GM12878 (cell line): ENCODE data around the gene TNFAIP3.

ENCODE experiments used
- CTCF ChIP-seq, 3 experiments: IDR thresholded peaks in 2 of 3; conservative IDR thresholded peaks in 1 of 3; 2 replicates each; pipeline ENCODE4 v1.5.1; 2011; ENCODE audit warnings: low read depth in 3 of 3, low read length in 3 of 3, mild to moderate bottlenecking in 3 of 3, control low read depth in 2 of 3, moderate library complexity in 2 of 3, inconsistent platforms in 1 of 3, mixed read lengths in 1 of 3; ENCODE audit not compliant: control insufficient read depth in 2 of 3, insufficient read depth in 1 of 3; ENCODE audit errors: extremely low read depth in 1 of 3
- CUX1 ChIP-seq: IDR thresholded peaks from 2 replicates; pipeline ENCODE4 v1.6.1; 2012; ENCODE audit warnings: improper control_type of control experiment, low read depth, low read length; ENCODE audit not compliant: insufficient replicate concordance
- FOXM1 ChIP-seq: IDR thresholded peaks from 2 replicates; pipeline ENCODE4 v1.6.1; 2012; ENCODE audit warnings: low read depth, mild to moderate bottlenecking, inconsistent platforms, low read length, moderate library complexity
- HDGF ChIP-seq: fragments of 450-650 bp; IDR thresholded peaks from 2 replicates; pipeline ENCODE4 v1.6.1; 2016; ENCODE audit warnings: antibody characterized with exemption
- JUND ChIP-seq: IDR thresholded peaks from 2 replicates; pipeline ENCODE4 v1.6.1; 2012; ENCODE audit warnings: low read depth, mild to moderate bottlenecking, low read length, improper control_type of control experiment, moderate library complexity
- MAX ChIP-seq: IDR thresholded peaks from 2 replicates; pipeline ENCODE4 v1.6.1; 2012; ENCODE audit warnings: low read depth, low read length, improper control_type of control experiment
- PAX5 ChIP-seq: IDR thresholded peaks from 2 replicates; pipeline ENCODE4 v1.6.1; 2011; ENCODE audit warnings: low read depth, low read length, borderline replicate concordance
- POLR2AphosphoS5 ChIP-seq: IDR thresholded peaks from 2 replicates; pipeline ENCODE4 v1.6.1; 2011; ENCODE audit warnings: mild to moderate bottlenecking, low read length, inconsistent platforms
- RAD51 ChIP-seq: fragments of 450-650 bp; IDR thresholded peaks from 2 replicates; pipeline ENCODE4 v1.6.1; 2016; ENCODE audit warnings: moderate library complexity, mild to moderate bottlenecking, inconsistent platforms
- ZBTB33 ChIP-seq: fragments of 450-650 bp; IDR thresholded peaks from 2 replicates; pipeline ENCODE4 v1.6.1; 2017; ENCODE audit warnings: mild to moderate bottlenecking
- ZNF592 ChIP-seq: fragments of 450-650 bp; IDR thresholded peaks from 2 replicates; pipeline ENCODE4 v1.6.1; 2017; ENCODE audit warnings: mild to moderate bottlenecking, moderate library complexity

GRCh38 chr6:137902699-137903098, 35.6 kb downstream of the TNFAIP3 start:
- no peak for TF ChIP-seq PAX5
- no peak for TF ChIP-seq CTCF (IDR thresholded peaks at IDR 0.05 in 2 of 3, conservative IDR thresholded peaks at IDR 0.05 in 1 of 3; ENCODE audit: control insufficient read depth in 2 of 3, extremely low read depth in 1 of 3, insufficient read depth in 1 of 3, low read depth in 3 of 3, low read length in 3 of 3)
- no peak for TF ChIP-seq HDGF
- no peak for TF ChIP-seq MAX
- no peak for TF ChIP-seq ZNF592
- no peak for TF ChIP-seq CUX1
- no peak for TF ChIP-seq POLR2AphosphoS5
- no peak for TF ChIP-seq ZBTB33
- TF ChIP-seq FOXM1: no peak
- no peak for TF ChIP-seq JUND
- no peak for TF ChIP-seq RAD51
